Neural crest cell (in vitro differentiated cells): ENCODE data around the gene CNNM1. TPM values are rescaled to one million over a fixed set of nuclear protein-coding genes. Genes with fewer than 3 reads are reported as not detected.

Experiments
- DNase-seq: peaks from one replicate; pipeline ENCODE4 v3.0.0; 2021; ENCODE audit warnings: low read depth, mixed read lengths, low spot score
- H3K27ac Mint-ChIP-seq: one replicate; pipeline ENCODE4 v1.8.0; 2021; ENCODE audit warnings: mild to moderate bottlenecking, mixed read lengths; ENCODE audit not compliant: unreplicated experiment
- H3K27me3 Mint-ChIP-seq: 2 replicates; pipeline ENCODE4 v1.8.0; 2021; ENCODE audit warnings: low read depth, mild to moderate bottlenecking, mixed read lengths
- H3K36me3 Mint-ChIP-seq: 2 replicates; pipeline ENCODE4 v1.8.0; 2021; ENCODE audit warnings: low read depth, mild to moderate bottlenecking, mixed read lengths
- H3K4me1 Mint-ChIP-seq: 2 replicates; pipeline ENCODE4 v1.8.0; 2021; ENCODE audit warnings: mixed read lengths
- H3K4me3 Mint-ChIP-seq: one replicate; pipeline ENCODE4 v1.8.0; 2021; ENCODE audit warnings: mild to moderate bottlenecking, mixed read lengths
- H3K9me3 Mint-ChIP-seq: 2 replicates; pipeline ENCODE4 v1.8.0; 2021; ENCODE audit warnings: mixed read lengths
- CTCF ChIP-seq: fragments of 200-600 bp; sonication (generic); conservative IDR thresholded peaks from 2 replicates; pipeline ENCODE4 v1.5.0; 2021; ENCODE audit warnings: antibody characterized with exemption, mild to moderate bottlenecking
- total RNA-seq: library from RNA; stranded (reverse); gene quantifications from 2 replicates; pipeline ENCODE4 v1.2.1, GENCODE V29; 2021

CNNM1 gene
- total RNA-seq, 1 donor from 2014 or later = 2.0 TPM

GRCh38 chr10:99365311-99365710, 36.2 kb downstream of the CNNM1 start:
- Mint-ChIP-seq H3K9me3 (no peaks in the 10 kb centered on the region), H3K36me3 (no peaks in the 10 kb centered on the region), H3K27ac (no peak overlapping the region), H3K27me3 (peaks cover 10% of the 10 kb centered on the region), H3K4me3 (no peak overlapping the region), H3K4me1 (no peaks in the 10 kb centered on the region)
- no peak for TF ChIP-seq CTCF
- DNase-seq = no peak

GRCh38 chr10:99365736-99366135, 36.6 kb downstream of the CNNM1 start:
- Mint-ChIP-seq H3K27me3 (peaks cover 12% of the 10 kb centered on the region), H3K36me3 (no peaks in the 10 kb centered on the region), H3K9me3 (no peaks in the 10 kb centered on the region), H3K4me1 (no peaks in the 10 kb centered on the region), H3K4me3 (no peak overlapping the region), H3K27ac (no peak overlapping the region)
- DNase-seq = no peak
- TF ChIP-seq CTCF = no peak

- Mint-ChIP-seq H3K27me3 (peaks cover 17% of the 10 kb centered on the region), H3K9me3 (no peaks in the 10 kb centered on the region), H3K4me3 (no peak overlapping the region), H3K4me1 (no peaks in the 10 kb centered on the region), H3K36me3 (no peaks in the 10 kb centered on the region), H3K27ac (no peak overlapping the region)
- TF ChIP-seq CTCF = no peak
- DNase-seq = no peak
These were observed 37.5 kb downstream of the CNNM1 start for GRCh38 chr10:99366666-99367065.

- TF ChIP-seq CTCF = no peak
- no peak for DNase-seq
- Mint-ChIP-seq H3K27ac (no peak overlapping the region), H3K4me1 (no peaks in the 10 kb centered on the region), H3K27me3 (peaks cover 19% of the 10 kb centered on the region), H3K4me3 (no peak overlapping the region), H3K9me3 (no peaks in the 10 kb centered on the region), H3K36me3 (no peaks in the 10 kb centered on the region)
These were observed 39.5 kb downstream of the CNNM1 start for GRCh38 chr10:99368646-99369045.

- no peak overlapping the region for H3K27ac Mint-ChIP-seq
- peaks cover 19% of the 10 kb centered on the region for H3K27me3 Mint-ChIP-seq
- no peaks in the 10 kb centered on the region for H3K4me1 Mint-ChIP-seq
- no peak overlapping the region for H3K4me3 Mint-ChIP-seq
- no peak for TF ChIP-seq CTCF
- H3K36me3 Mint-ChIP-seq = no peaks in the 10 kb centered on the region
- no peaks in the 10 kb centered on the region for H3K9me3 Mint-ChIP-seq
- no peak for DNase-seq
These were observed 40.0 kb downstream of the CNNM1 start for GRCh38 chr10:99369126-99369525.

GRCh38 chr10:99369551-99369950, 40.4 kb downstream of the CNNM1 start:
- Mint-ChIP-seq H3K4me3 (no peak overlapping the region), H3K4me1 (no peaks in the 10 kb centered on the region), H3K27me3 (peaks cover 19% of the 10 kb centered on the region), H3K9me3 (no peaks in the 10 kb centered on the region), H3K36me3 (no peaks in the 10 kb centered on the region), H3K27ac (no peak overlapping the region)
- no peak for TF ChIP-seq CTCF
- no peak for DNase-seq
